Gastroesophageal sphincter (tissue), 4 donors: ENCODE data around the gene ZNF385D. TPM values are rescaled to one million over a fixed set of nuclear protein-coding genes. Genes with fewer than 3 reads are reported as not detected.
A peak's percentile ranks its signal among the peaks of the same experiment; 100 is the strongest.

Experiments
- ATAC-seq: fragments of 150-250 bp; one replicate; pipeline ENCODE4 v1.9.1; 2016; ENCODE audit warnings: mild to moderate bottlenecking, moderate library complexity
- H3K27ac ChIP-seq, 4 donors: fragments of 200-600 bp; sonication (generic) in 3 of 4; 1 replicate in 3 of 4; 2 replicates in 1 of 4; pipeline ENCODE4 v1.5.1; 2016 to 2019
- H3K27me3 ChIP-seq: fragments of 200-600 bp; sonication (generic); one replicate; pipeline ENCODE4 v1.5.1; 2019
- H3K36me3 ChIP-seq, 2 donors: fragments of 200-600 bp; sonication (generic); one replicate each; pipeline ENCODE4 v1.5.1; 2019; ENCODE audit warnings: control low read depth in 1 of 2
- H3K4me1 ChIP-seq, 3 donors: fragments of 200-600 bp; sonication (generic); 1 replicate in 2 of 3; 2 replicates in 1 of 3; pipeline ENCODE4 v1.5.1; 2016 to 2019; ENCODE audit warnings: control low read depth in 2 of 3
- H3K4me3 ChIP-seq, 2 donors: fragments of 200-600 bp; sonication (generic); one replicate each; pipeline ENCODE4 v1.5.1; 2019; ENCODE audit warnings: mild to moderate bottlenecking in 1 of 2, moderate library complexity in 1 of 2
- H3K9me3 ChIP-seq, 3 donors: fragments of 200-600 bp; sonication (generic); one replicate each; pipeline ENCODE4 v1.5.1; 2017 to 2019; ENCODE audit warnings: control low read depth in 2 of 3
- CTCF ChIP-seq, 4 experiments: fragments of 200-600 bp in 2 of 4; fragments of 450-650 bp in 2 of 4; sonication (generic) in 1 of 4; IDR thresholded peaks; one replicate each; pipeline ENCODE4 v1.5.1; 2017 to 2019; ENCODE audit warnings: antibody characterized with exemption in 4 of 4, mild to moderate bottlenecking in 2 of 4, moderate library complexity in 2 of 4
- EP300 ChIP-seq: sonication (generic); formaldehyde crosslinking; IDR thresholded peaks from one replicate; pipeline ENCODE4 v1.6.1; 2017; ENCODE audit warnings: antibody characterized with exemption, mild to moderate bottlenecking
- POLR2A ChIP-seq, 2 donors: fragments of 450-650 bp; IDR thresholded peaks; one replicate each; pipeline ENCODE4 v1.6.1; 2017; ENCODE audit warnings: antibody characterized with exemption in 2 of 2, mild to moderate bottlenecking in 2 of 2, moderate library complexity in 1 of 2
- POLR2AphosphoS5 ChIP-seq: sonication (generic); formaldehyde crosslinking; IDR thresholded peaks from one replicate; pipeline ENCODE4 v1.6.1; 2017; ENCODE audit warnings: antibody characterized with exemption
- whole genome bisulfite sequencing, 2 donors: methylation state at CpG; one replicate each; pipeline ENCODE4 v1.1.5; 2018; ENCODE audit warnings: low coverage in 1 of 2; 5-methylcytosine and 5-hydroxymethylcytosine counted together
- total RNA-seq, 4 donors: library from RNA; depleted of rRNA; stranded (reverse); fragments of >200 nt; gene quantifications; one replicate each; pipeline ENCODE4 v1.1.0, GENCODE V29; 2016

The ZNF385D gene
- total RNA-seq, 4 donors from 2014 or later: 8.1 to 17.9 (median 11.3) TPM

DNA sequence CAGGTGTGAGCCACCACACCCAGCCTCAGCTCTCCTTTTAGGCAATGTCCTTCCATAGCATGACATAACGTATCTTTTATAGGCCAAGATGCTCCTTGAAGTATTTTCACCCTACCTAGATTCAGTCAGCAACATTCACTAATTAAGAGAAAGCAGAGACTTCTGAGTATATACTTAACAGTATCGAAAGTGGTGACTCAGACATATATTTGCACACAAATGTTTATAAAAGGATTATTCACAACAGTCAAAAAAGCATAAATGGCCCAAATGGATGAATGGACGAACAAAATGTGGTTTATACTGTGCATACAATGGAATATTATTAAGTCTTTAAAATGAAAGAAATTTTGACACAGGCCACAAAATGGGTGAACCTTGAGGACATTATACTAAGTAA, 108.6 kb downstream of the ZNF385D start:
- Histone ChIP-seq H3K4me1 (peaks cover 3 to 37% (median 11%) of the 10 kb centered on the region in 3 donors), H3K36me3 (no peaks in the 10 kb centered on the region), H3K4me3 (no peak overlapping the region), H3K27ac (no peak overlapping the region), H3K27me3 (no peaks in the 10 kb centered on the region), H3K9me3 (no peaks in the 10 kb centered on the region)
- 63 to 66% methylated on average over 3 of the region's 3 CpGs for WGBS, 2 donors
- no peak for ATAC-seq
- TF ChIP-seq EP300 (no peak), POLR2A (IDR thresholded peaks at IDR 0.05) (no peak), POLR2AphosphoS5 (no peak), CTCF (IDR thresholded peaks at IDR 0.05) (no peak)

DNA sequence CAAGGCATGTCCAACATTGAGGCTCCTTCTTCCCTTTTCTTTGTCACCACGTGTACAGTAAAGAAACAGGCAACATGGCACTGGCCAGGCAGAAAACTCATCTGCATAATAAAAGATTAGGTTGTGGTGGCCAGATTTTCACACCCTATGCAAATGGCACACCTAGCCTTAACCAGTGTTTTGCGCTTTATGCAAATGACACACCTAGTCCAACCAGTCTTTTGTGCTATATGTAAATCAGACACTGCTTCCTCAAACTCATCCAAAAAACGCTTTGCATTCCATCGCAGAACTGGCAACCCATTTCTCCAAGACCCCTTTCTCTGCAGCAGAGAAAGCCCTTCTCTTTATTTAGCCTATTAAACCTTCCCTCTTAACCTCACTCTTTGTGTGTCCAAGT, 109.1 kb downstream of the ZNF385D start:
- no peaks in the 10 kb centered on the region for H3K36me3 ChIP-seq
- H3K27ac ChIP-seq: no peak overlapping the region
- H3K9me3 ChIP-seq: no peaks in the 10 kb centered on the region
- 84% methylated on average over 4 of the region's 4 CpGs for WGBS, 2 donors
- H3K4me3 ChIP-seq: no peak overlapping the region
- no peak for ATAC-seq
- H3K27me3 ChIP-seq: no peaks in the 10 kb centered on the region
- H3K4me1 ChIP-seq: peaks cover 3 to 37% (median 11%) of the 10 kb centered on the region in 3 donors
- no peak for TF ChIP-seq POLR2A (IDR thresholded peaks at IDR 0.05)
- TF ChIP-seq EP300: no peak
- TF ChIP-seq CTCF (IDR thresholded peaks at IDR 0.05): no peak
- TF ChIP-seq POLR2AphosphoS5: no peak

- ATAC-seq: no peak
- Histone ChIP-seq H3K36me3 (no peaks in the 10 kb centered on the region), H3K4me1 (peaks cover 0 to 5% (median 0%) of the 10 kb centered on the region in 3 donors), H3K4me3 (no peak overlapping the region), H3K27ac (no peak overlapping the region), H3K27me3 (no peaks in the 10 kb centered on the region), H3K9me3 (no peaks in the 10 kb centered on the region)
- TF ChIP-seq POLR2AphosphoS5 (no peak), EP300 (no peak), POLR2A (IDR thresholded peaks at IDR 0.05) (no peak), CTCF (IDR thresholded peaks at IDR 0.05) (no peak)
- 83 to 100% methylated on average over 2 of the region's 2 CpGs for WGBS, 2 donors
Measured at GRCh38 chr3:21638488-21638887, 112.5 kb downstream of the ZNF385D start.

GRCh38 chr3:21634112-21634511, 116.9 kb downstream of the ZNF385D start:
- TF ChIP-seq POLR2A (IDR thresholded peaks at IDR 0.05): no peak
- no peak for TF ChIP-seq POLR2AphosphoS5
- TF ChIP-seq CTCF (IDR thresholded peaks at IDR 0.05): no peak
- no peak for TF ChIP-seq EP300
- 50 to 100% methylated on average over 1 of the region's 1 CpG for WGBS, 2 donors
- ATAC-seq: no peak

GRCh38 chr3:21624524-21624923, 126.5 kb downstream of the ZNF385D start:
- H3K4me3 ChIP-seq: no peak overlapping the region
- TF ChIP-seq EP300 (no peak), POLR2AphosphoS5 (peak; percentile 32), POLR2A (IDR thresholded peaks at IDR 0.05) (no peak)
- peaks cover 0 to 11% (median 0%) of the 10 kb centered on the region in 3 donors for H3K4me1 ChIP-seq
- WGBS, 2 donors: 60 to 62% methylated on average over 3 to 4 of the region's 4 CpGs
- H3K27ac ChIP-seq: no peak overlapping the region
- H3K27me3 ChIP-seq: no peaks in the 10 kb centered on the region
- H3K9me3 ChIP-seq: no peaks in the 10 kb centered on the region
- no peaks in the 10 kb centered on the region for H3K36me3 ChIP-seq
- peak; percentile 54 for ATAC-seq

More at GRCh38 chr3:21634112-21634511, 116.9 kb downstream of the ZNF385D start:
- Histone ChIP-seq H3K27me3 (no peaks in the 10 kb centered on the region), H3K36me3 (no peaks in the 10 kb centered on the region), H3K9me3 (no peaks in the 10 kb centered on the region), H3K27ac (no peak overlapping the region), H3K4me3 (no peak overlapping the region), H3K4me1 (no peaks in the 10 kb centered on the region)
